Measurements from ENCODE around the gene VEZT.

The VEZT gene

DNA sequence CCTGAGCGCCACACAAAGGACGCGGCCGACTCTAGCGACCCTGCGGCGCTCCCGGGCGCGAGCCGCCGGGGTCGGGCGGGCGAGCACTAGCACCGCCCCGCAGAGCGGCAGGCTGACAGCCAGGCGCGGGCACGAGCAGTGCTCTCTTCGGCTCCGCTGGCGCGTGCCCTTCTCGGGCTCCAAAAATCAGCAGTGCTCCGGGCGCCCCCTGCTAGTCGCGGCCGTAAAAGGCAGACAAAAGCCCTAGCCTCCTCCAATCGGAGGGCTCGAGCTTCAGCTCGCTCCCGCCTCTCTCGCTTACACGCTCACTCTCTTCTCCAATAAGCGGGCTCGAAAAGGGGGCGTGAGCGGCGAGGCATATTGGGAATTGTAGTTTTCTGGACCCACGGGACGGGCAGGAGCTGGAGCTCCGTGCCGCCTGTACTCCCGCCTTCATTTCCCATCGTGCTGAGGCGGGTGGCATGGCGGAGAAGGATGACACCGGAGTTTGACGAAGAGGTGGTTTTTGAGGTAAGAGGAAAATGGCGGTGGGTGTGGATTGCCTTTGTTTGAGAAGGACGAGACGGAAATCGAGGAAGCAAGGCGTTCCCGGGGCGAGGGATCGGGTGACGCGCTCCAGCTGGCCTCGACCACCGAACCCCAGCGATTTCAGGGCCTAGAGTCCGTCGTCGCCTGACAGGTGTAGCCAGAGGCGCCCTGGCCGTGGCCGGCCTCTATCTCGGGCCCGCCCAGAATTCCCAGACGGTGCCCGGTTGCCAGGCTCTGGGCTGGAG, at the start of gene VEZT, which contains the start of gene FGD6:
TSS of gene VEZT (plus strand) at position 431 of the 773 bp plus-strand sequence. CDS start at position 475, 44 bp downstream.
TSS of gene FGD6 (minus strand) at position 91 of the 773 bp plus-strand sequence. CDS start 227 bp downstream, outside the sequence.
- ATAC-seq (ENCODE audit: low read depth) = peak; percentile 85
- H3K27ac Mint-ChIP-seq = peak within 1 kb of the TSS; percentile 90
- H3K36me3 Mint-ChIP-seq = peaks cover 4% of the 10 kb centered on the region
- no peaks in the 10 kb centered on the region for H3K9me3 Mint-ChIP-seq
- DNase-seq (ENCODE audit: low spot score in 2 of 2) = peak; percentile 89 to 96
- no peaks in the 10 kb centered on the region for H3K27me3 Mint-ChIP-seq
- peaks cover 16% of the 10 kb centered on the region for H3K4me1 Mint-ChIP-seq
- H3K4me3 Mint-ChIP-seq = peak within 1 kb of the TSS; percentile 92

- DNase-seq (ENCODE audit: low spot score in 2 of 2) = no peak
- Mint-ChIP-seq H3K4me1 (no peaks in the 10 kb centered on the region), H3K27ac (no peak overlapping the region), H3K4me3 (no peak overlapping the region), H3K9me3 (no peaks in the 10 kb centered on the region), H3K36me3 (peaks cover 4% of the 10 kb centered on the region), H3K27me3 (peaks cover 2% of the 10 kb centered on the region)
- ATAC-seq (ENCODE audit: low read depth) = no peak
These were observed 48.9 kb upstream of the VEZT start for GRCh38 chr12:95168746-95169145.

DNA sequence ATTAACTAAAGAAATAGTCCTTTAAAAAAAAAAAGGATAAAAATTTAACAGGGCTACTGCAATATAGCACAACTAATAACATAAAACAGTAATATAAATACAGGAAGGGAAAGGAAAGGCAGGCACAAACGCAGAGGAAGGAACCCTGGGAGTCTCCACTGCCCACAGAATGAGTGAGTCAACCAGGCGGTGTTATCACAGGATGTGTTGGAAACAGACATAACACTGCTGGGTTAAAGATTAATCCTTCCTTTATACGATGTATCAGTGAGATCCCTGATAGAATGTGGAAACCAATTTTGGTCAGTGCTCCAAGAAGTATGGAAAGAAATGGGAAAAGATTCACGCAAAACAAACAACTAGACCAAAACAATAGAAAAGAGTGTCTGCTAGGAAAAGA, 48.2 kb upstream of the VEZT start:
- H3K27me3 Mint-ChIP-seq = peaks cover 2% of the 10 kb centered on the region
- peaks cover 4% of the 10 kb centered on the region for H3K36me3 Mint-ChIP-seq
- H3K27ac Mint-ChIP-seq = no peak overlapping the region
- H3K4me3 Mint-ChIP-seq = no peak overlapping the region
- no peaks in the 10 kb centered on the region for H3K4me1 Mint-ChIP-seq
- no peaks in the 10 kb centered on the region for H3K9me3 Mint-ChIP-seq
- DNase-seq (ENCODE audit: low spot score in 2 of 2) (no peak), ATAC-seq (ENCODE audit: low read depth) (no peak)

DNA sequence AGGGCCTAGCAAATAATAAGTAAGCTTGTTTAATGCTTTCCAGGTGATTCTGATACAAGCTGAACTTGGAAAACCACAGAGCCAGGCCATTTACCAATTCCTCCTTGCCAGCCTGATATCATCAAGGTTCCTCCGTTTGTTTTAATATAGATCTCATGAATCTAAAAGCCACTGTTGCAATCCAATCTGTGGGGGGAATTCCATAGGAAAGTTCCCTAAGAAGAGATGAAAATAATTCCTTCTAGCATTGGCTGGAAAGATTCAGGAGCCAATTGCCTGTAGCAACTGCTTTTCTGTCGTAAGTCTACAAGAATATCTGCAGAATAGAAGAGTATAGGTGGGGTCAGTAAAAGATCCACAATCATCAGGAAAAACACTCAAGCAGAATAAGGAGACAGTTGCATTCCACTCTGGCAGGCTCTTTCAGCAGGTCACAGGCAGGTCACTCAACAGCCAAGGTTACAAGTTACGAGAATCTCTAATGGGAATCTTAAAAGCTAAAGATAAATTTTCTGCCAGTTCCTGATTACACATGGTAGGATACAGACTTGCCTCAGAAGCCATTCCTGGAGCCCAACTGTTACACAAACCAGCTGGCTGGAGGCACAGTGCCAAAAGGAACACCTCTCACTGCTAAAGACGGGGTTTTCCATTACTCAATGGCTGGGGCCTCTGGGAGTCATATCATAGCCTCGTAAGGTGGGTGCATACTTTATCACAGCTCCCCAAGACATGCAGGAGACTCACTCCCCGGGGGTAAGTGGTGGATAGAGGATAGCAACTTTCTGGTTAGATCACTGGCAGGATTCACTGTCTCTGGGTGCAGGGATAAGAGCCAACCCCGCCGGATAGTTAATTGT, 44.0 kb upstream of the VEZT start:
- peaks cover 4% of the 10 kb centered on the region for H3K27me3 Mint-ChIP-seq
- H3K27ac Mint-ChIP-seq = no peak overlapping the region
- no peaks in the 10 kb centered on the region for H3K9me3 Mint-ChIP-seq
- H3K4me3 Mint-ChIP-seq = no peak overlapping the region
- ATAC-seq (ENCODE audit: low read depth) (no peak), DNase-seq (ENCODE audit: low spot score in 2 of 2) (no peak)
- H3K4me1 Mint-ChIP-seq = peaks cover 2% of the 10 kb centered on the region
- H3K36me3 Mint-ChIP-seq = peaks cover 6% of the 10 kb centered on the region

GRCh38 chr12:95177201-95177768, 40.3 kb upstream of the VEZT start:
- Mint-ChIP-seq H3K9me3 (no peaks in the 10 kb centered on the region), H3K27ac (no peak overlapping the region), H3K27me3 (peaks cover 2% of the 10 kb centered on the region), H3K4me3 (no peak overlapping the region), H3K36me3 (peaks cover 3% of the 10 kb centered on the region), H3K4me1 (peaks cover 2% of the 10 kb centered on the region)
- ATAC-seq (ENCODE audit: low read depth) (no peak), DNase-seq (ENCODE audit: low spot score in 2 of 2) (no peak)

GRCh38 chr12:95178136-95178535, 39.5 kb upstream of the VEZT start:
- no peak overlapping the region for H3K27ac Mint-ChIP-seq
- no peak for DNase-seq (ENCODE audit: low spot score in 2 of 2)

GRCh38 chr12:95179011-95179410, 38.6 kb upstream of the VEZT start:
- Mint-ChIP-seq H3K4me3 (no peak overlapping the region), H3K9me3 (no peaks in the 10 kb centered on the region), H3K36me3 (peaks cover 1% of the 10 kb centered on the region), H3K4me1 (peaks cover 2% of the 10 kb centered on the region), H3K27ac (no peak overlapping the region), H3K27me3 (peaks cover 2% of the 10 kb centered on the region)
- no peak for ATAC-seq (ENCODE audit: low read depth)
- DNase-seq (ENCODE audit: low spot score in 2 of 2) = no peak

More at GRCh38 chr12:95178136-95178535, 39.5 kb upstream of the VEZT start:
- Mint-ChIP-seq H3K9me3 (no peaks in the 10 kb centered on the region), H3K36me3 (peaks cover 1% of the 10 kb centered on the region), H3K27me3 (peaks cover 2% of the 10 kb centered on the region), H3K4me1 (peaks cover 2% of the 10 kb centered on the region), H3K4me3 (no peak overlapping the region)
- no peak for ATAC-seq (ENCODE audit: low read depth)

- Mint-ChIP-seq H3K27ac (no peak overlapping the region), H3K27me3 (no peaks in the 10 kb centered on the region), H3K4me3 (no peak overlapping the region), H3K4me1 (peaks cover 2% of the 10 kb centered on the region), H3K9me3 (no peaks in the 10 kb centered on the region), H3K36me3 (no peaks in the 10 kb centered on the region)
- DNase-seq (ENCODE audit: low spot score in 2 of 2) (no peak), ATAC-seq (ENCODE audit: low read depth) (no peak)
These were observed 36.5 kb upstream of the VEZT start for GRCh38 chr12:95181103-95181502.

DNA sequence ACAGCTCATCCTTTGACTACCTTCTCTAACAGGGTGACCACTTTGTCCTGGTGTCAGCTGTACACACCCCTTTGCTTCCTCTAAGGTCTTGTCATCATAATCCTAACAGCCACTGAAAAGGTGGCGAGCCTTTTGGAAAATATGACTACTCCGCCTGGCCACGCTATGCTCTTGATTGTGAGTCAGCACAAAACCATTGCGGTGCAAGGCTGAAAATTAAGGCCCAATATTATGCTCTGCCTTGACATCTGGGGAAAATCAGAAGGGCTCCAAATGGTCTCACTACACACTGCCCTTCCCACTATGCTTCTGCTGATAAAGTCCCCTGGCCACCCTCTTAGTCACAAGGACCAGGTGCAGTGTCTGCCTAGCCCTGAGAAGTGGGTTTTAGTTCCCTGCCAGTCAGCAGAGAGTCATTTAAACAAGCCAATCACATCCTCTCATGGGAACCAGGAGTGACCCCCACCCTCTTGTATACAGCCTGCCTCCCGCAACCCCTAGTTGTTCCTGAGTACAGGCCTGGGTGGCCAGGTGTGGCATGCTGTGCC, 34.7 kb upstream of the VEZT start:
- no peaks in the 10 kb centered on the region for H3K9me3 Mint-ChIP-seq
- no peaks in the 10 kb centered on the region for H3K27me3 Mint-ChIP-seq
- peak overlapping the region; percentile 31 for H3K27ac Mint-ChIP-seq
- no peaks in the 10 kb centered on the region for H3K4me1 Mint-ChIP-seq
- ATAC-seq (ENCODE audit: low read depth) (no peak), DNase-seq (ENCODE audit: low spot score in 2 of 2) (no peak)
- no peaks in the 10 kb centered on the region for H3K36me3 Mint-ChIP-seq
- no peak overlapping the region for H3K4me3 Mint-ChIP-seq

- Mint-ChIP-seq H3K36me3 (no peaks in the 10 kb centered on the region), H3K27ac (no peak overlapping the region), H3K4me1 (no peaks in the 10 kb centered on the region), H3K27me3 (no peaks in the 10 kb centered on the region), H3K4me3 (no peak overlapping the region), H3K9me3 (no peaks in the 10 kb centered on the region)
- ATAC-seq (ENCODE audit: low read depth) = no peak
- no peak for DNase-seq (ENCODE audit: low spot score in 2 of 2)
These were observed 33.5 kb upstream of the VEZT start for GRCh38 chr12:95184121-95184520.

DNA sequence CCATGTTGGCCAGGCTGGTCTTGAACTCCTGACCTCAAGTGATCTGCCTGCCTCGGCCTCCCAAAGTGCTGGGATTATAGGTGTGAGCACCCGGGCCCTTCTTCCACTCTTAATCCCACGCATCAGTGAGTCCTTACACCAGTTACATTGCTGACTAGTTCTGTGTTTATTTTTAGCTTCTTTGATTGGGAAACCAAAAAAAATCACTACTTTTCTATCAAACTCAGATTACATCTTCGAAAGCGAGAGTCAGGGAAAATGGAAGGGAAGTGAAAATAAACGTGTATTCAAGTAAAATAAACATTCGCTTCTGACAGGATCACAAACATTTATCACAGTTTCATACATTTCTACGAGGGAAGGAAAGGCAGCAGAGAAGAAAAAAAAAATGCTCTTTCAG, 32.5 kb upstream of the VEZT start:
- Mint-ChIP-seq H3K36me3 (no peaks in the 10 kb centered on the region), H3K9me3 (no peaks in the 10 kb centered on the region), H3K27me3 (no peaks in the 10 kb centered on the region), H3K4me1 (no peaks in the 10 kb centered on the region), H3K4me3 (no peak overlapping the region), H3K27ac (no peak overlapping the region)
- no peak for ATAC-seq (ENCODE audit: low read depth)
- no peak for DNase-seq (ENCODE audit: low spot score in 2 of 2)

GRCh38 chr12:95185854-95186253, 31.8 kb upstream of the VEZT start:
- no peak overlapping the region for H3K4me3 Mint-ChIP-seq
- H3K9me3 Mint-ChIP-seq = no peaks in the 10 kb centered on the region
- ATAC-seq (ENCODE audit: low read depth) (no peak), DNase-seq (ENCODE audit: low spot score in 2 of 2) (no peak)
- no peaks in the 10 kb centered on the region for H3K36me3 Mint-ChIP-seq
- no peaks in the 10 kb centered on the region for H3K4me1 Mint-ChIP-seq
- no peak overlapping the region for H3K27ac Mint-ChIP-seq
- H3K27me3 Mint-ChIP-seq = no peaks in the 10 kb centered on the region

DNA sequence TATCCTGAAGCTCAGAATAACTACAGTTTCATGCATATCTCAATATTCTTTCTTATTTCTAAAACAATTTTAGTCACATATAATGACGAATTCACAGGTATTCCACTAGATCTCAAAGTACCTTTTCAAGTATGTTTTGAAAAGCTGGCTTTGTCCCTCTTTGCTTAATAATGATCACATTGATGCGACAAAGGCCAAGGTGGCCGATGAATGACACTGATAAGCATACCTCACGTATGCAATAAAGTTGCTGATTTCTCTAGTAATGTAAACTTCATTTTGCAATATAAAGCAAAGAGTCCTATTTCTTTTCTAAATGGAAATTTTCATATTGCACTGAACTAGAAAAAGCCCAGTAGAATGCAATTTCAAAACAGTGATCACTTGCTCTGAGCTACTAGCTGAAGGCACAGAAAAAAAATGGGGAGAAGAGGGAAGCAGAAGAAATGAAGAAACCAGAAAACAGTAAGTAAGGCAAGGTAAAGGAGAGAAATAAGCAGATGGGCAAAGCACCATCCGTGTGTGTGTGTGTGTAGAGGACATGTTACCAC, 29.7 kb upstream of the VEZT start:
- no peak for DNase-seq (ENCODE audit: low spot score in 2 of 2)
- no peak for ATAC-seq (ENCODE audit: low read depth)
- Mint-ChIP-seq H3K36me3 (peaks cover 3% of the 10 kb centered on the region), H3K9me3 (peaks cover 2% of the 10 kb centered on the region), H3K4me3 (no peak overlapping the region), H3K27me3 (peaks cover 3% of the 10 kb centered on the region), H3K27ac (peak overlapping the region; percentile 9), H3K4me1 (peaks cover 2% of the 10 kb centered on the region)

All from memory B cell (primary cell).